HG02970 (cell line): Measurements from ENCODE around the gene SKA3.

Source experiments
- ATAC-seq: cut with Tn5 transposase; IDR thresholded peaks from one replicate; pipeline ENCODE4 v1.9.1; 2021; ENCODE audit warnings: mild to moderate bottlenecking, moderate library complexity, moderate number of reproducible peaks; ENCODE audit not compliant: unreplicated experiment, low FRiP score

Gene SKA3

GRCh38 chr13:21118180-21118579, 58.2 kb downstream of the SKA3 start:
- no peak for ATAC-seq

DNA sequence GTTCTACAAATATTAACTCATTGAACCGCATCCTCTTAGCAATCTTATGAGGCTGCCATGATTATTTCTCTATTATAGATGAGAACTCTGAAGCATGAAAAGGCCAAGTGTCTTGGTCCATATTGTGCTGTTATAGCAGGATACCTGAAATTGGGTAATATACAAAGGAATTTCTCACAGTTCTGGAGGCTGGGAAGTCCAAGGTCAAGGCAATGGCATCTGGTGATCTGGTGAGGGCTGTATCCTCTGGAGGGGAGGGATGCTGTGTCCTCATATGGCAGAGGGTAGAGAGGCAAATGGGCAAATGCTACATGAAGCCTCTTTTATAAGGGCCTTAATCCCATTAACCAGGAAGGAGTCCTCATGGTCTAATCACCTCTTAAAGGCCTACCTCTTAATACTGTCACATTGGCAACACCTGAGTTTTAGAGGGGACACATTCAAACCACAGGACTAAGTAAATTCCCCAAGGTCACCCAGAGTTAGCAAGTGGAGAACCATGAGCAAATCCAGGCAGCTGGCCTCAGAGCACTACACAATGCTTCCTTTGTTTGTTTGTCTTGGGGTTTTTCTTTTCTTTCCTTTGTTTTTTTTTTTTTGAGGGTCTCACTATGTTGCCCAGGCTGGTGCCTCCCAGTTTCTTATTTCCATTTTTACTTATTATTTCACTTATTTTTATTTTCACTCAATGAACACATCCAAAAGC, 59.1 kb downstream of the SKA3 start:
- ATAC-seq, result no peak

DNA sequence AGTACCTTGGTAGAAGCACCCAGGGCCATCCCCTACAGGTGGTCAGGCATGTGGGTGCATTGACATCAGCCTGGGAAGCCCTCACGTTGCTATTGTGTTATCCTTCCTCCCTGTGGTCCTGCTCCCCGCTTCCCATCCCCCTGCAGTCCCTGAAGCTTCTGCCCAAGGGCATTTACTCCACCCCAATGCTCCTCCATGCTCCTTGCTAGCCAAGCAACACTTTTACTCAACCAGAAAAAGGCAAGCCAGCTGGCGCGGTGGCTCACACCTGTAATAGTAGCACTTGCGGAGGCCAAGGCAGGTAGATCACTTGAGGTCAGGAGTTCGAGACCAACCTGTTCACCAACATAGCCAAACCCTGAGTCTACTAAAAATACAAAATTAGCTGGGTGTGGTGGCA, 60.2 kb downstream of the SKA3 start:
- ATAC-seq, result no peak

- ATAC-seq, result no peak
These were observed 61.1 kb downstream of the SKA3 start for GRCh38 chr13:21115231-21115630.

- ATAC-seq, result no peak
These were observed 64.8 kb downstream of the SKA3 start for GRCh38 chr13:21111546-21111945.

DNA sequence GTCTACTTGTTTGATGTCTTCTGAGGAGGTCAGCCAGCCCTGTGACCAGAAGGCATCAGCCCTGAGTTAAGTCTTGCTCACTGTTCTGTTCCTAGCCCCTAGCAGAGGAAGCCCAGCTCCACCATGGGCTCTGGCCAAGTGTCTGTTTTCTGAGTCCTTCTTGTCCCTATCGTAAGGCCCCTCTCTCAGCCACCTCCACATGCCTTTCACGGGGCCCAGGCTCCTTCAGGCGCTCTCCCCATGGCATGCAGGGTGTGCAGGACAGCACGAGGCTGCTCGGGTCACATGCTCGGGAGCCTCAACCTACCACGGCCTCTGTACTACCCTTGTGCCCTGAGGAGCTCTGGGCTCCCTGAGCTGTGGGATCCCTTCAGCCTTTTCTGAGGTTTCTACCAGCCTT, 67.2 kb downstream of the SKA3 start:
- ATAC-seq, result no peak

GRCh38 chr13:21106089-21106488, 70.3 kb downstream of the SKA3 start:
- no peak for ATAC-seq

DNA sequence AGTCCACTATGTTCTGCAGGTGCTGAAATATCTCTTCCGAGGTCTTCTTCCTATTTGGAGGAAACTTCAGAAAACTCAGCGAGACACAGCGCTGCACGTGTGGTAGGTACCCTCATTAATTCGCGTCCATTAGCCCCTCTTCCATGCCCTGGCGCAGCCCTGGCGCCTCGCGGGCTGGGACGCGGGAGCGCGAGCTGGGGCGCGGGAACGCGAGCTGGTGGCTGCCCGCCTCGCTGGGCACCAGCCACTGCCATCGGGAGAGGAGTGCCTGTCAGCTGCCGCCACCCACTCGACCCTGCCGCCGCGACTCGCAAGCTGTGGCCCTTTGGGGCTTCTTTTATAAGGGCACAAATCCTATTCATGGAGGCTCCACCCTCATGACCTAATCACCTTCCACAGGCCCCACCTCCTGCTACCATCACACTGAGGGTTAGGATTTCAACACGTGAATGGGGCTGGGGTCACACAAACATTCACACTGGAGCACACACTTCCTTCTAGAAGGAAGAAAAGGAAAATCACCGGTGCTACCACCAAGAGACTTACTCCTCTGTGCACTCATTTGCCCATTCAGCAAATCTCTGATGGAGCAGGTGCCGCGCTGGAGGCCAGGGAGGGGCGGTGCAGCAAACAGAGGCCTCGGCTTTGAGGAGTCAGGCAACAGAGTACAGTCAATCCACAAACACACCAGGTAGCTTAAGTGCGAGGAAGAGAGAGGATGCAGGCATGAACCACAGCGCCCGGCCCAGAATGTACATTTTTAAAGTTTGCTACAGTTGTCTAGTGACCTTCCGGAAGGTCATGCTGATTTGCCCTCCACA, 71.9 kb downstream of the SKA3 start:
- ATAC-seq, result no peak
